GM13976 (cell line): Measurements from ENCODE around the gene SLC34A3.

Experiments
- DNase-seq: peaks from one replicate; pipeline ENCODE4 v3.0.0; 2012; ENCODE audit warnings: low spot score
- in situ Hi-C: fragments of 300-500 bp; cut with MboI; formaldehyde crosslinking; loops from one replicate; pipeline ENCODE4 v1.12.0; 2022; ENCODE audit warnings: low sequenced_read_pairs, mixed read lengths, inconsistent platforms; ENCODE audit not compliant: unreplicated experiment
- TF ChIP-seq, protein P1 (sequence below): IDR thresholded peaks from 2 replicates; pipeline ENCODE4 v1.5.1; 2012; ENCODE audit warnings: borderline replicate concordance, mild to moderate bottlenecking; ENCODE audit not compliant: insufficient read depth; ENCODE audit errors: extremely low read depth, missing control alignments, control extremely low read depth

Gene SLC34A3

DNA sequence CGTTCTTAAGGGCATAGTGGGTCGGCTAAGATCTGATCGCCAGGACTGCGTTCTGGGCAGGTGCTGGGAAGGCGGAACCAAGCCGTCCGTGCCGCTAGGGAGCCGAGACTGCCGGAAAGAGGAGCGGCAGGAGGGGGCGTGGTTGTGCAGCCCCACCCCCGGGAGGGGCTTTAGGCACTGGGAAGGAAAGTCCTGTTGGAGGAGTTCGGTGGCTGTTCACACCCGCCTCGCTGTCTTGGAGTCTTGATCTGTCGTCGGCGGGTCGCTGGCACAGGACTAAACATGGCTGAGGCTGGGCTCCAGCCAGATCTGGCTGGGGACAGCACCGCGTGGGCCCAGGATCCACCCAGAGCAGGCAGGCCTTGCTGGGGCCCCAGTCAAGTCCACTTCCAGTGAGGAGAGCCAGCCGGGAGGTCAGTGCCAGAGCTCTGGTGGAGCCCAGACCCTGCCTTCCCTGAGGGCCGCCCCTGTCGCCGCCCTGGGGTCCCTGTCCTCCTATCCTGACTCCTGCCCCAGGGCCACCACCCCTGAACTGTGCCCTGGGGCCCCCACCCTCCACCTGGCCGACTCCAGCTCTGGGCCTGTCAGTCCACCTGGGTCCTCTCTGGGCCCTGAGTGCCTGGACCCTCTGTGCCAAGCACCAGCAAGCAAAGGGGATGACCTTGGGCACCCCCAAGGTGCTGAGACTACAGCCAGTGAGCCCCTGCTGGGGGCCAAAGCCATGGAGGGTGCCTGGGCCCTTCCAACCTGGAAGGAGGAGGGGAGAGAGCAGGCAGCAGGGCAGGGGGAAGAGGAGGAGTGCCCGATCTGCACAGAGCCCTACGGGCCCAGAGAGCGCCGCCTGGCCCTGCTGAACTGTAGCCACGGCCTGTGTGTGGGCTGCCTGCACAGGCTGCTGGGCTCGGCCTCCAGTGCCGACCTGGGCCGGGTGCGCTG lies 13.2 kb upstream of the SLC34A3 start:
- in situ Hi-C loops, result no loop called here
- TF ChIP-seq, protein P1, sequence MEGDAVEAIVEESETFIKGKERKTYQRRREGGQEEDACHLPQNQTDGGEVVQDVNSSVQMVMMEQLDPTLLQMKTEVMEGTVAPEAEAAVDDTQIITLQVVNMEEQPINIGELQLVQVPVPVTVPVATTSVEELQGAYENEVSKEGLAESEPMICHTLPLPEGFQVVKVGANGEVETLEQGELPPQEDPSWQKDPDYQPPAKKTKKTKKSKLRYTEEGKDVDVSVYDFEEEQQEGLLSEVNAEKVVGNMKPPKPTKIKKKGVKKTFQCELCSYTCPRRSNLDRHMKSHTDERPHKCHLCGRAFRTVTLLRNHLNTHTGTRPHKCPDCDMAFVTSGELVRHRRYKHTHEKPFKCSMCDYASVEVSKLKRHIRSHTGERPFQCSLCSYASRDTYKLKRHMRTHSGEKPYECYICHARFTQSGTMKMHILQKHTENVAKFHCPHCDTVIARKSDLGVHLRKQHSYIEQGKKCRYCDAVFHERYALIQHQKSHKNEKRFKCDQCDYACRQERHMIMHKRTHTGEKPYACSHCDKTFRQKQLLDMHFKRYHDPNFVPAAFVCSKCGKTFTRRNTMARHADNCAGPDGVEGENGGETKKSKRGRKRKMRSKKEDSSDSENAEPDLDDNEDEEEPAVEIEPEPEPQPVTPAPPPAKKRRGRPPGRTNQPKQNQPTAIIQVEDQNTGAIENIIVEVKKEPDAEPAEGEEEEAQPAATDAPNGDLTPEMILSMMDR, result no peak
- no peak for DNase-seq

DNA sequence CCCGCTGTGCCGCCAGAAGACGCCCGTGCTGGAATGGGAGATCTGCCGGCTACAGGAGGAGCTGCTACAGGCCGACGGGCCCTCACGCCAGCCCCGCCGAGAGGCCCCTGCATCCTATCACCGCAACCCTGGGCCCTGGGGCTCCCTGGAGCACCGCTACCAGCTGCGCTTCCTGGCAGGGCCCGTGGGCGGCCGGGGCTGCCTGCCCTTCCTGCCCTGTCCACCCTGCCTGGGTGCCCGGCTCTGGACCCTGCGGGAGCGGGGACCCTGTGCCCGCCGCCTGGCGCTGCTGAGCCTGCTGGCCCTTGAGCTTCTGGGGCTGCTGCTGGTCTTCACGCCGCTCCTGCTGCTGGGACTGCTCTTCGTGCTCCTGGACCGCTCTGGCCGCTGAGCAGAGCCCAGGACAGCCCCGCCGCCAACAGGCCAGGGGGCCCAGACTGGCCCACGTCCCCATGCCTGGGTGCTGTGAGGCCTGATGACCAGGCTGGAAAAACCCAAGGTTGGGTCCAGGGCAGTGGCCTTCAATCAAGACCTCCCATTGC lies 12.4 kb upstream of the SLC34A3 start:
- in situ Hi-C loops, result no loop called here
- no peak for DNase-seq

DNA sequence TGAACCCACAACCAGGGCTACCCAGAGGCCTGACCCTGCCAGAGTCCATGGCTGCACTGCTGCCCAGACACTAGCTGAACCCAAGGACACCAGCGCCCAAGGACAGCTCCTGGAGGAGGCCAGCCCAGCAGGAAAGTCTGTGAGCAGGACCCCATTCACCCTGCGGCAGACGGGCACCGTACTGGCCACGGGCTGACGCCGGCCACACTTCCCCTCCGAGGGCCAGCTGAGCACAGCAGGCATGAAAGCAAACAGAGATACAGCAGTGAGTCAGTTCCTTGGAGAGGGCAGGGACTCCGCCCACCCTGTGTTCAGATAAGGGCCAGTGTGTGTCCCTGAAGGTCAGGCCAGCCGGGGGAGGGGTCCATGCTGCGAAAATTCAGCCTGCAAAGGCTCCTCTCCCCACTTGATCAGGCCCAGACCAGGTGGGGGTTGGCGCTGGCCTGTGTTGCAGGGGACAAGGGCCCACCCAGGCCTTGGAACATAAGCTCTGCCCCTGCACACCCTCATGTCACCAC lies 11.9 kb upstream of the SLC34A3 start:
- no peak for DNase-seq
- TF ChIP-seq, protein P1, result no peak
- in situ Hi-C loops, result no loop called here

More for the DNA sequence above, 12.4 kb upstream of the SLC34A3 start:
- TF ChIP-seq, protein P1, result no peak

DNA sequence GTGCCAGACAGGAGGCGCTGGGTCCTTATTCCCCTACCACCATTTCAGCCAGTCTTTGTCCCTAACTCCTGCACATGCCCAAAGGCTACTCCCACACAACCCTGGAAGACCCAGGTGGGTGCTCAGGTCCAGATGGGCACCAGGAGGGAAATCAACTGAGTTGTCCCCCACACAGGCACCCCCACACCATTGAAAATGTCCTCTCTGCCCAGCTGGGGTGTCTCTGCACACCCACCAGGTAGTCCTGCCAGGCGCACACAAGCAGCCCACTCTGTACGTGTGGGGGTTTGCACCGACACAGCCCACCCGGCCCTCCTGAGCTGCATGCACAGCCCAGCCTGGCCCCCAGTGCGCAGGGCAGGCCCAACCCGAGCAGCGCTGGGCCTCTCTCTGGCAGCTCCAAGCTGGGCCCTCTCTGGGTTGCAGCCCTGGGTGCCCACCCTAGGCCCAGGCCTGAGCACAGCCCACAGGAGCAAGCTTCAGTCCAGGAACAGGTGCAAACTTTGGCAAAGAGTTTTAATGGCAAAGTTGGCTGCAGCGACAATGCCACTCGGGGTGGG lies 10.9 kb upstream of the SLC34A3 start:
- in situ Hi-C loops, result no loop called here
- DNase-seq, result no peak
- TF ChIP-seq, protein P1, result no peak

DNA sequence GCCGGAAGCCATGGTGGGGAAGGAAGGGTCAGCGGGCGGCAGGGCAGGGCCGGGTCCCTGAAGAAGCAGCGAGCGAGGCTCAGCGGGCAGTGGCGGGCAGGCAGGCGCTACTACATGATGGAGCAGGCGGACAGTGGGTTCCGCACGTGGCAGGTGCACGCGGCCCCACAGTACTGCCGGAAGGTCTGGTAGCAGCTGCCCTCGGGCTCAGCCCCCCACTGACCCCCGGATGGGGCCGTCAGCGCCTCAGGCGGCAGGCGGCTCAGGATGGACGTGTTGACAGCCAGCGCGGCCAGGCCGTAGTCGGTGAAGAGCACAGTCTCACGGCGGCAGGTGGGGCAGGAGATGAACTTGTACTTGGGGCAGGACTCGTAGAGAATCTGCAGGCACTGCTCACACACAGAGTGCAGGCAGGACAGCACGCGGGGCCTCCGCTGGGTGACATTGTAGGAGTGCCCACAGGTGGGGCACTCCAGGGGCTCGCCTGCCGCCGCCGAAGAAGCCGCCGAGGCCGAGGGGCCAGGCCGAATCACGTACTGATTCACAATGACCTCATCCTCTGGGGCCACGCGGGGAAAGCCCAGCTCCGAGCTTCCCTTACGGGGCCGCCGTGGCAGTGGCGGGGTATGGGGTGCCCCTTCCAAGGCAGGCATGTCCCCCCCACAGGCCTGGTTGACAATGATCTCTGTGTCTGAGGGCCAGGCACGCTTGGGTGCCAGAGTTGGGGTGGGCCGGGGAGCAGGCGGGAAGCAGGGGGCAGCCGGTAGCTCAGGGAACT lies 10.2 kb upstream of the SLC34A3 start:
- TF ChIP-seq, protein P1, result no peak
- DNase-seq, result no peak
- in situ Hi-C loops, result no loop called here

DNA sequence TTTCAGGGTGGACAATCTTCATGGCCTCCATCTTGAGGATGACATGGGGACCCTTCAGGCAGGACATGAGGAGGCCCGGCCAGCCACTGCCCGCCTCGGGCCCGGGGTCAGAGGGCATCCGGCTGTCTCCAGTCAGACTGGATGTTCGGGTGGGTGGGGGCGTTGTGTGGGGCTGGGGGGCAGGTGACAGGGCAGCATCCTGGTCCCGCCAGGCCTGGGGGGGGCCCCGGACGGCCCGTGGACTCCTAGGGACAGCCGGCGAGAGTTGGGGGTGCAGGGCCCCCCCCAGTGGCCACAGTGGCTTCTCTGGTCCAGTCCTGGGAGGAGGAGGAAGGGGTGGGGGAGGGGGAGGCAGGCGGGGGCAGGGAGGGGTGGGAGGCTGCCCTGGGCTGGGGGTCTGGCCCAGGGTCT lies 9.6 kb upstream of the SLC34A3 start:
- no peak for DNase-seq
- in situ Hi-C loops, result no loop called here
- TF ChIP-seq, protein P1, result no peak
